K562 (cell line): ENCODE measurements around the gene CNIH1. TPM values are rescaled to one million over a fixed set of nuclear protein-coding genes. Genes with fewer than 3 reads are reported as not detected.
A peak's percentile ranks its signal among the peaks of the same experiment; 100 is the strongest.

Experiments
- AFF4 ChIP-seq: sonication (generic); formaldehyde crosslinking; IDR thresholded peaks from 2 replicates; pipeline ENCODE4 v1.8.0; 2023; ENCODE audit warnings: mild to moderate bottlenecking, missing genetic modification reagents
- BHLHE40 ChIP-seq: IDR thresholded peaks from 2 replicates; pipeline ENCODE4 v1.6.1; 2011; ENCODE audit warnings: low read length, improper control_type of control experiment
- FOXK2 ChIP-seq, 2 experiments: fragments of 450-650 bp; IDR thresholded peaks in 1 of 2; conservative IDR thresholded peaks in 1 of 2; 2 replicates each; pipeline ENCODE4 v1.6.1; 2016; ENCODE audit warnings: low read depth in 2 of 2, mild to moderate bottlenecking in 1 of 2
- FOXM1 ChIP-seq, 2 experiments: fragments of 450-650 bp in 1 of 2; sonication (generic) in 1 of 2; formaldehyde crosslinking in 1 of 2; IDR thresholded peaks; 2 replicates each; pipeline versions ENCODE4 v1.6.1 to v1.9.0; 2017 to 2022; ENCODE audit warnings: low read depth in 2 of 2, mild to moderate bottlenecking in 2 of 2, missing genetic modification reagents in 1 of 2, moderate library complexity in 1 of 2
- JUN ChIP-seq, 2 experiments: sonication (generic) in 1 of 2; formaldehyde crosslinking in 1 of 2; IDR thresholded peaks; 2 replicates each; pipeline versions ENCODE4 v1.6.1 to v1.8.0; 2012 to 2022; ENCODE audit warnings: borderline replicate concordance in 2 of 2, mild to moderate bottlenecking in 2 of 2, improper control_type of control experiment in 1 of 2, low read depth in 1 of 2, low read length in 1 of 2, missing genetic modification reagents in 1 of 2
- KDM2B ChIP-seq: fragments of 250-450 bp; sonication (Bioruptor Pico); IDR thresholded peaks from 2 replicates; pipeline ENCODE4 v1.8.0; 2021; ENCODE audit warnings: mild to moderate bottlenecking, moderate library complexity
- NRF1 ChIP-seq, 2 experiments: fragments of 450-650 bp; IDR thresholded peaks in 1 of 2; conservative IDR thresholded peaks in 1 of 2; 2 replicates each; pipeline ENCODE4 v1.6.1; 2014; ENCODE audit warnings: mild to moderate bottlenecking in 2 of 2
- PHB ChIP-seq: fragments of 250-450 bp; sonication (Bioruptor Pico); IDR thresholded peaks from 2 replicates; pipeline ENCODE4 v1.5.0; 2021
- POLR2A ChIP-seq: fragments of 450-650 bp; conservative IDR thresholded peaks from 2 replicates; pipeline ENCODE4 v1.6.1; 2016
- SIRT6 ChIP-seq: IDR thresholded peaks from one replicate; pipeline ENCODE4 v1.6.1; 2012; ENCODE audit warnings: low read depth, mild to moderate bottlenecking, control low read depth, inconsistent platforms, low read length, moderate library complexity
- SMARCA4 ChIP-seq: fragments of 450-650 bp; IDR thresholded peaks from 2 replicates; pipeline ENCODE4 v1.6.1; 2016
- TAF1 ChIP-seq: IDR thresholded peaks from 2 replicates; pipeline ENCODE4 v1.6.1; 2011; ENCODE audit warnings: mild to moderate bottlenecking, low read length, moderate library complexity; ENCODE audit not compliant: insufficient read depth, control insufficient read depth, severe bottlenecking; ENCODE audit errors: extremely low read depth
- UBTF ChIP-seq, 2 experiments: IDR thresholded peaks; 2 replicates each; pipeline ENCODE4 v1.6.1; 2012; ENCODE audit warnings: improper control_type of control experiment in 2 of 2, low read depth in 2 of 2, low read length in 2 of 2, borderline replicate concordance in 1 of 2
- YY1 ChIP-seq, 3 experiments: IDR thresholded peaks; 2 replicates each; pipeline ENCODE4 v1.6.1; 2011; ENCODE audit warnings: low read length in 2 of 3, mild to moderate bottlenecking in 2 of 3, moderate library complexity in 2 of 3, borderline replicate concordance in 1 of 3, control low read depth in 1 of 3, low read depth in 1 of 3; ENCODE audit not compliant: insufficient read depth in 3 of 3, insufficient replicate concordance in 2 of 3, control insufficient read depth in 1 of 3, insufficient read length in 1 of 3; ENCODE audit errors: extremely low read depth in 1 of 3
- ZFP91 ChIP-seq: sonication (generic); formaldehyde crosslinking; IDR thresholded peaks from 2 replicates; pipeline ENCODE4 v1.8.0; 2022; ENCODE audit warnings: mild to moderate bottlenecking, missing genetic modification reagents
- ZNF384 ChIP-seq: IDR thresholded peaks from 2 replicates; pipeline ENCODE4 v1.6.1; 2012; ENCODE audit warnings: low read depth, low read length, improper control_type of control experiment
- ZNF668 ChIP-seq: fragments of 250-450 bp; sonication (Bioruptor Pico); IDR thresholded peaks from 2 replicates; pipeline ENCODE4 v1.8.0; 2022; ENCODE audit warnings: mild to moderate bottlenecking, inconsistent platforms
- polyA plus RNA-seq, 8 experiments: library from polyadenylated mRNA; depleted of rRNA in 4 of 8; stranded (reverse) in 5 of 8; unstranded in 3 of 8; fragments of >200 nt; fragmentation: Nextera tagmentation in 2 of 8; fragmentation: Illumina TruSeq in 1 of 8; extraction: Ambion mirVana in 2 of 8; extraction: Trizol in 1 of 8; gene quantifications; 2 replicates each; pipeline versions ENCODE4 v1.2.1 to v1.2.3, GENCODE V29; 2011 to 2014; ENCODE audit warnings: inconsistent platforms in 1 of 8, missing spikeins in 1 of 8
- total RNA-seq, 7 experiments: library from RNA; depleted of rRNA in 6 of 7; stranded (reverse); fragments of >200 nt in 6 of 7; fragmentation: Illumina TruSeq in 2 of 7; extraction: Trizol in 2 of 7; gene quantifications; 2 replicates each; pipeline versions ENCODE4 v1.2.1 to v1.2.3, GENCODE V29; 2011 to 2021; ENCODE audit warnings: low replicate concordance in 1 of 7

Gene CNIH1
- total and polyA plus RNA-seq, 9 of the 15 experiments (the other 6 are each of a cell fraction or from before 2014, with no cell fraction given), result 13.9 to 283 (median 77.3) TPM

- TF ChIP-seq AFF4 (CRISPR knock-in tag) (no peak), POLR2A (peak; percentile 89), BHLHE40 (0 out of 2 replicates have a peak, but pooled peaks have one; percentile 23), PHB (CRISPR knock-in tag) (no peak), SMARCA4 (no peak), JUN (IDR thresholded peaks at IDR 0.05; ENCODE audit: borderline replicate concordance, low read depth, low read length) (no peak), JUN (CRISPR knock-in tag; IDR thresholded peaks at IDR 0.05; ENCODE audit: borderline replicate concordance) (peak; percentile 67; the same call in 1 of the 2 replicates), SIRT6 (no peak), YY1 (IDR thresholded peaks at IDR 0.05; ENCODE audit: borderline replicate concordance in 1 of 3, control insufficient read depth in 1 of 3, extremely low read depth in 1 of 3, insufficient read depth in 3 of 3, insufficient read length in 1 of 3, insufficient replicate concordance in 2 of 3, low read depth in 1 of 3, low read length in 2 of 3) (peak in 1 of 3 experiments; percentile 43), ZNF668 (CRISPR knock-in tag) (no peak), KDM2B (CRISPR knock-in tag) (0 out of 2 replicates have a peak, but pooled peaks have one; percentile 44), UBTF (IDR thresholded peaks at IDR 0.05; ENCODE audit: borderline replicate concordance in 1 of 2, low read depth in 2 of 2, low read length in 2 of 2) (peak; percentile 47 to 66; a peak in 1 of 4 replicates), FOXM1 (IDR thresholded peaks at IDR 0.05; ENCODE audit: low read depth) (peak; percentile 100), FOXM1 (CRISPR knock-in tag; IDR thresholded peaks at IDR 0.05; ENCODE audit: low read depth) (peak; percentile 100), ZNF384 (0 out of 2 replicates have a peak, but pooled peaks have one; percentile 4), ZFP91 (CRISPR knock-in tag) (no peak; the same call in 1 of the 2 replicates), FOXK2 (conservative IDR thresholded peaks at IDR 0.05 in 1 of 2, IDR thresholded peaks at IDR 0.05 in 1 of 2; ENCODE audit: low read depth in 2 of 2) (no peak), NRF1 (conservative IDR thresholded peaks at IDR 0.05 in 1 of 2, IDR thresholded peaks at IDR 0.05 in 1 of 2) (peak; percentile 62 to 73; a peak in 3 of 4 replicates), TAF1 (peak; percentile 65)
These were observed 44.5 kb downstream of the CNIH1 start, which contains the start of gene CDKN3 (continued) for GRCh38 chr14:54396493-54397335.
